ENCODE results near the gene DACT3. TPM values are rescaled to one million over a fixed set of nuclear protein-coding genes. Genes with fewer than 3 reads are reported as not detected.

DACT3 gene
- total RNA-seq, 2 donors from 2014 or later: 3.4 to 7.0 TPM

- peaks cover 45% of the 10 kb centered on the region for H3K4me1 Mint-ChIP-seq (ENCODE audit: low read depth)
- peak overlapping the region; percentile 96 for H3K27ac Mint-ChIP-seq
- H3K9me3 Mint-ChIP-seq: peaks cover 0 to 3% of the 10 kb centered on the region in 2 donors
- ATAC-seq (replicated peaks in 1 of 2) (peak; percentile 13 to 14), DNase-seq (peak; percentile 56 to 59)
- H3K27me3 Mint-ChIP-seq (ENCODE audit: low read depth): no peaks in the 10 kb centered on the region
- H3K36me3 Mint-ChIP-seq (ENCODE audit: insufficient read depth in 2 of 2): peaks cover 19 to 29% of the 10 kb centered on the region in 2 donors
- H3K4me3 Mint-ChIP-seq: peak overlapping the region; percentile 99
Measured at GRCh38 chr19:46602392-46603194, 58.4 kb downstream of the DACT3 start.

- H3K4me1 Mint-ChIP-seq (ENCODE audit: low read depth): peaks cover 48% of the 10 kb centered on the region
- H3K27me3 Mint-ChIP-seq (ENCODE audit: low read depth): no peaks in the 10 kb centered on the region
- ATAC-seq (replicated peaks in 1 of 2) (no peak), DNase-seq (no peak)
- H3K4me3 Mint-ChIP-seq: peak within 1 kb of the TSS; percentile 99
- H3K36me3 Mint-ChIP-seq (ENCODE audit: insufficient read depth in 2 of 2): peaks cover 19 to 21% of the 10 kb centered on the region in 2 donors
- H3K27ac Mint-ChIP-seq: peak within 1 kb of the TSS; percentile 96
- H3K9me3 Mint-ChIP-seq: peaks cover 0 to 3% of the 10 kb centered on the region in 2 donors
Measured at GRCh38 chr19:46601318-46602224, 59.4 kb downstream of the DACT3 start, which contains the start of gene CALM3. Gene CALM3, plus strand, starts transcription at chr19:46601330. Its CDS starts 105 bp downstream, at chr19:46601435.

GRCh38 chr19:46600384-46601317, 60.3 kb downstream of the DACT3 start:
- H3K4me3 Mint-ChIP-seq: peak overlapping the region; percentile 99
- peak; percentile 88 to 89 for ATAC-seq (replicated peaks in 1 of 2)
- H3K4me1 Mint-ChIP-seq (ENCODE audit: low read depth): peaks cover 42% of the 10 kb centered on the region

GRCh38 chr19:46599716-46600373, 61.1 kb downstream of the DACT3 start:
- Mint-ChIP-seq H3K4me1 (ENCODE audit: low read depth) (peaks cover 42% of the 10 kb centered on the region), H3K9me3 (peaks cover 0 to 3% of the 10 kb centered on the region in 2 donors), H3K4me3 (peak overlapping the region; percentile 99), H3K36me3 (ENCODE audit: insufficient read depth in 2 of 2) (peaks cover 16 to 17% of the 10 kb centered on the region in 2 donors), H3K27me3 (ENCODE audit: low read depth) (no peaks in the 10 kb centered on the region), H3K27ac (peak overlapping the region; percentile 95)
- no peak for ATAC-seq (replicated peaks in 1 of 2)
- no peak for DNase-seq

More at GRCh38 chr19:46600384-46601317, 60.3 kb downstream of the DACT3 start:
- DNase-seq: peak; percentile 97 to 99
- peaks cover 0 to 3% of the 10 kb centered on the region in 2 donors for H3K9me3 Mint-ChIP-seq
- peak overlapping the region; percentile 95 for H3K27ac Mint-ChIP-seq
- no peaks in the 10 kb centered on the region for H3K27me3 Mint-ChIP-seq (ENCODE audit: low read depth)
- H3K36me3 Mint-ChIP-seq (ENCODE audit: insufficient read depth in 2 of 2): peaks cover 16 to 17% of the 10 kb centered on the region in 2 donors

GRCh38 chr19:46598372-46598917, 62.5 kb downstream of the DACT3 start:
- Mint-ChIP-seq H3K9me3 (peaks cover 0 to 3% of the 10 kb centered on the region in 2 donors), H3K36me3 (ENCODE audit: insufficient read depth in 2 of 2) (peaks cover 16 to 17% of the 10 kb centered on the region in 2 donors), H3K27me3 (ENCODE audit: low read depth) (no peaks in the 10 kb centered on the region), H3K4me1 (ENCODE audit: low read depth) (peaks cover 32% of the 10 kb centered on the region), H3K27ac (no peak overlapping the region), H3K4me3 (no peak overlapping the region)
- DNase-seq (no peak), ATAC-seq (replicated peaks in 1 of 2) (no peak)

Other genes starting within 250 kb of the DACT3 start
- gene CCDC8, start 247.6 kb downstream of the DACT3 start, total RNA-seq: not detected
- gene PNMA8C, start 232.2 kb downstream of the DACT3 start, total RNA-seq: not detected
- gene PNMA8A, start 189.6 kb downstream of the DACT3 start, total RNA-seq: 1 to 10 TPM in 1 of 2 donors, not detected in 1; 1.9 TPM
- gene PNMA8B, start 165.3 kb downstream of the DACT3 start, total RNA-seq: under 1 TPM; 0.05 to 0.12 TPM
- 100 to 1,000 TPM; 292 to 300 TPM for gene CALM3, start 59.9 kb downstream of the DACT3 start, total RNA-seq
- gene PTGIR, start 36.1 kb downstream of the DACT3 start, total RNA-seq: 10 to 100 TPM; 32.4 to 47.1 TPM
- gene GNG8, start 25.0 kb downstream of the DACT3 start, total RNA-seq: 10 to 100 TPM; 24.8 to 29.5 TPM
- 10 to 100 TPM; 82.0 to 92.9 TPM for gene PRKD2, start 55.9 kb upstream of the DACT3 start, total RNA-seq
- gene FKRP, start 84.9 kb upstream of the DACT3 start, total RNA-seq: 10 to 100 TPM; 15.1 to 18.0 TPM
- 10 to 100 TPM; 79.0 to 85.2 TPM for gene STRN4, start 85.3 kb upstream of the DACT3 start, total RNA-seq
- 100 to 1,000 TPM; 364 to 374 TPM for gene SLC1A5, start 127.4 kb upstream of the DACT3 start, total RNA-seq
- gene AP2S1, start 189.7 kb upstream of the DACT3 start, total RNA-seq: 10 to 100 TPM; 61.7 to 64.3 TPM
- 10 to 100 TPM; 22.7 to 30.0 TPM for gene ARHGAP35, start 199.8 kb upstream of the DACT3 start, total RNA-seq